SK-N-MC (cell line): Measurements from ENCODE around the gene ABHD13.
"Not testable (repeated sequence)": the region's sequence is repeated elsewhere in the genome, so short reads cannot be mapped to it uniquely, and the experiment has no call there.

Experiments
- EZH2 ChIP-seq: fragments of 200-600 bp; sonication (generic); IDR thresholded peaks from one replicate; pipeline ENCODE4 v1.6.1; 2017; ENCODE audit warnings: antibody characterized with exemption
- FOXP2 ChIP-seq: optimal IDR thresholded peaks from 2 replicates; pipeline ENCODE3; 2011; ENCODE audit warnings: mild to moderate bottlenecking, moderate library complexity; ENCODE audit not compliant: insufficient read depth; ENCODE audit errors: extremely low read length, control extremely low read depth
- POLR2AphosphoS5 ChIP-seq: IDR thresholded peaks from 2 replicates; pipeline ENCODE4 v1.6.1; 2012; ENCODE audit warnings: mild to moderate bottlenecking, low read depth, low read length, borderline replicate concordance

DNA sequence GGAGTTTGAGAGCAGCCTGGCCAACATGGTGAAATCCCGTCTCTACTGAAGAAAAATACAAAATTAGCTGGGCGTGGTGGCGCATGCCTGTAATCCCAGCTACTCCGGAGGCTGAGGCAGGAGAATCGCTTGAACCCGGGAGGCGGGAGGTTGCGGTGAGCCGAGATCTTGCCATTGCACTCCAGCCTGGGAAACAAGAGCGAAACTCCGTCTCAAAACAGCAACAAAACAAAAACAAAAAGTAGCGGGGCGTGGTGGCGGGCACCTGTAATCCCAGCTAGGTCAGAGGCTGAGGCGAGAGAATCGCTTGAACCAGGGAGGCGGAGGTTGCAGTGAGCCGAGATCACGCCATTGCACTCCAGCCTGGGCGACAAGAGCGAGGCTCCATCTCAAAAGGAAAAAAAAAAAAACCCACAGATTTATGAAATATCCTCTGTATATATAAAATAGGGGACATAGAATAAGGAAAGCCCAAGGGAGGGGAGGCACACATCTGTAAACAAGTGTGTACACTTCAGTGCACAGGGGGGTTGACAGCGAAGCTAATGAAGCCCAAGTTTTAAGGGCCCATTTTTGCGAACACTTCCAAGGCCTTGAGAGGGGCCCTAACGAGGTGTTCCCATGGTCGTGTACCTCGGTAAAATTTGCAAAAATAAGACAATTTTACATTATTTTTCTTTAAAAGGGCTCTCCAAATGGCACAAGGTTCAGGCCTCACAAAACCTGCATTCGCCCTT, 717 bp upstream of the ABHD13 start:
- not testable (repeated sequence) for TF ChIP-seq POLR2AphosphoS5, EZH2, FOXP2
